Endothelial cell (in vitro differentiated cells): ENCODE data around the gene HELLS. TPM values are rescaled to one million over a fixed set of nuclear protein-coding genes. Genes with fewer than 3 reads are reported as not detected.
"Not testable (repeated sequence)": the region's sequence is repeated elsewhere in the genome, so short reads cannot be mapped to it uniquely, and the experiment has no call there.

Source experiments
- DNase-seq: peaks from one replicate; pipeline ENCODE4 v3.0.0; 2021; ENCODE audit warnings: low spot score
- H3K27ac Mint-ChIP-seq: one replicate; pipeline ENCODE4 v1.8.0; 2021; ENCODE audit warnings: mixed read lengths, inconsistent platforms; ENCODE audit not compliant: unreplicated experiment
- H3K27me3 Mint-ChIP-seq: one replicate; pipeline ENCODE4 v1.8.0; 2021; ENCODE audit warnings: mild to moderate bottlenecking, moderate library complexity, mixed read lengths, inconsistent platforms; ENCODE audit not compliant: unreplicated experiment
- H3K36me3 Mint-ChIP-seq: one replicate; pipeline ENCODE4 v1.8.0; 2021; ENCODE audit warnings: mild to moderate bottlenecking, low read depth, mixed read lengths, inconsistent platforms; ENCODE audit not compliant: unreplicated experiment
- H3K4me1 Mint-ChIP-seq: one replicate; pipeline ENCODE4 v1.8.0; 2021; ENCODE audit warnings: mild to moderate bottlenecking, mixed read lengths, inconsistent platforms; ENCODE audit not compliant: unreplicated experiment
- H3K4me3 Mint-ChIP-seq: one replicate; pipeline ENCODE4 v1.8.0; 2021; ENCODE audit warnings: mild to moderate bottlenecking, mixed read lengths, inconsistent platforms; ENCODE audit not compliant: unreplicated experiment
- H3K9me3 Mint-ChIP-seq: one replicate; pipeline ENCODE4 v1.8.0; 2021; ENCODE audit warnings: mixed read lengths, inconsistent platforms; ENCODE audit not compliant: unreplicated experiment
- CTCF ChIP-seq: fragments of 200-600 bp; sonication (generic); IDR thresholded peaks from one replicate; pipeline ENCODE4 v1.5.0; 2021; ENCODE audit warnings: antibody characterized with exemption; ENCODE audit not compliant: unreplicated experiment
- total RNA-seq: library from RNA; stranded (reverse); fragmentation: NEBNext Ultra II Directional; extraction: Animal tissue kit (Norgen Biotek cat#: 25700); gene quantifications from one replicate; pipeline ENCODE4 v1.2.1, GENCODE V29; 2021; ENCODE audit not compliant: unreplicated experiment

HELLS gene
- total RNA-seq, 1 donor from 2014 or later = 58.8 TPM

DNA sequence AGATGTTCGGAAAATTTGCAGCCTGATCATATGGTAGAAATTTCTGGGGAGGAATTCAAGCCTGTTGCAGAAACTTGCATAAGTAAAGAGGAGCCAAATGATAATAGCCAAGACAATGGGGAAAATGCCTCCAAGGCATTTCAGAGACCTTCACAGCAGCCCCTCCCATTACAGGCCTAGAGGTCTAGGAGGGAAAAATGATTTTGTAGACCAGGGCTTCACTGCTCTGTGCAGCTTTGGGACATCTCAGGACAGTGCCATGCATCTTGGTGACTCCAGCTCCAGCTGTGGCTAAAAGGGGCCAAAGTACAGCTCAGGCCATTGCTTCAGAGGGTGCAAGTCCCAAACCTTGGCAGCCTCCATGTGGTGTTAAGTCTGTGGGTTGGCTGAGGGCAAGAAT is 87.4 kb downstream of the HELLS start:
- Mint-ChIP-seq H3K9me3 (peaks cover 6% of the 10 kb centered on the region), H3K4me3 (no peak overlapping the region), H3K4me1 (no peaks in the 10 kb centered on the region), H3K27ac (no peak overlapping the region), H3K27me3 (no peaks in the 10 kb centered on the region), H3K36me3 (peaks cover 6% of the 10 kb centered on the region)
- TF ChIP-seq CTCF = no peak
- no peak for DNase-seq

- H3K9me3 Mint-ChIP-seq = peaks cover 15% of the 10 kb centered on the region
- peaks cover 10% of the 10 kb centered on the region for H3K36me3 Mint-ChIP-seq
- H3K27ac Mint-ChIP-seq, H3K4me1 Mint-ChIP-seq, H3K27me3 Mint-ChIP-seq, DNase-seq, H3K4me3 Mint-ChIP-seq: not testable (repeated sequence)
Measured at GRCh38 chr10:94638097-94638496, 92.5 kb downstream of the HELLS start.

DNA sequence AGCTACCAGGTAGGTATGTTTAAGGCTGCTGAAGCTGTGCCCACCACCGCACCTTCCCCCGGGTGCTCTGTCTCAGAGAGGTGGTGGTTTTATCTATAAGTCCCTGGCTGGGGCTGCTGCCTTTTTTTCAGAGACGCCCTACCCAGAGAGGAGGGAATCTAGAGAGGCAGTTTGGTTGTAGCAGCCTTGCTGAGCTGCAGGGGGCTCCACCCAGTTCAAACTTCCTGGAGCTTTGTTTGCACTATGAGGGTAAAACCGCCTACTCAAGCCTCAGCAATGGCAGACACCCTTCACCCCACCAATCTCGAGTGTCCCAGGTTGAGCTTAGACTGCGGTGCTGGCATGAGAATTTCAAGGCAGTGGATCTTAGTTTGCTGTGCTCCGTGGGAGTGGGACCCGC is 94.3 kb downstream of the HELLS start:
- Mint-ChIP-seq H3K36me3 (peaks cover 5% of the 10 kb centered on the region), H3K4me3 (no peak overlapping the region)
- DNase-seq = no peak

DNA sequence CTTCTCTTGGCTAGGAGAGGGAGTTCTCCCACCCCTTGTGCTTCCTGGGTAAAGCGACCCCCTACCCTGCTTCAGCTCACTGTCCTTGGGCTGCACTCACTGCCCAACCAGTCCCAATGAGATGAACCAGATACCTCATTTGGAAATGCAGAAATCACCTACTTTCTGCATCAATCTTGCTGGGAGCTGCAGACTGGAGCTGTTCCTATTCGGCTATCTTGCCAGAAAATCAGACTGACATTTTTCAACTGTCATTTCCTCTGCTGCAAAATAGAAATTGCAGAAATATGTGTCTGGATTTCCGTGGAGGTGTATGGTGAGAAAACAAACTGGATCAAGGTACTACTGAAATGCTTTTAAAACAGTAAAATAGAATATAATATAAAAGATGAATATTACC is 95.0 kb downstream of the HELLS start:
- Mint-ChIP-seq H3K36me3 (peaks cover 5% of the 10 kb centered on the region), H3K4me3 (no peak overlapping the region), H3K27me3 (no peaks in the 10 kb centered on the region), H3K4me1 (no peaks in the 10 kb centered on the region), H3K9me3 (peaks cover 15% of the 10 kb centered on the region), H3K27ac (no peak overlapping the region)
- TF ChIP-seq CTCF = no peak
- no peak for DNase-seq

More for the DNA sequence above, 94.3 kb downstream of the HELLS start:
- Mint-ChIP-seq H3K27me3 (no peaks in the 10 kb centered on the region), H3K9me3 (peaks cover 15% of the 10 kb centered on the region), H3K4me1 (no peaks in the 10 kb centered on the region), H3K27ac (no peak overlapping the region)
- TF ChIP-seq CTCF = no peak

- Mint-ChIP-seq H3K27ac (no peak overlapping the region), H3K4me1 (no peaks in the 10 kb centered on the region), H3K36me3 (peaks cover 5% of the 10 kb centered on the region), H3K27me3 (no peaks in the 10 kb centered on the region), H3K9me3 (peaks cover 15% of the 10 kb centered on the region), H3K4me3 (no peak overlapping the region)
- no peak for TF ChIP-seq CTCF
- DNase-seq = no peak
Measured at GRCh38 chr10:94641480-94641879, 95.9 kb downstream of the HELLS start.

DNA sequence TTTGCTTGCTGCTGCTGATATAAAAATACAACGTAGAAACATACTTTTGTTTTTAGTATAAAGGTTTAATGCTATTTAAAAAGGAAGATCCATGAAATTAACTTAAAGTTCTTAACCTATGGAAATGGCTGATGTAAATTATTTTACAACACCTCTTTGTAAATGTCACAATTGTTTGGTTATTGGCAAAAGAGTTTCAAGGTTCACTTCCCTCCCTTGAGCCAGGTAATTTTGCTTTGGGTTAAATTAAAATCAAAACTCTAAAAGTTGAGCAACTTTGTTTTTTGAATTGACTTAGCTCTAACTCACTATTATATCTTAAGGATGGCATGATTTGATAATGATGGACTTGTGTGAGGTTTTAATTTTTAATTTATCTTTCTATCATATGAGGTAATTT is 98.8 kb downstream of the HELLS start:
- Mint-ChIP-seq H3K27me3 (no peaks in the 10 kb centered on the region), H3K9me3 (no peaks in the 10 kb centered on the region), H3K4me1 (no peaks in the 10 kb centered on the region), H3K36me3 (no peaks in the 10 kb centered on the region), H3K27ac (no peak overlapping the region), H3K4me3 (no peak overlapping the region)
- no peak for TF ChIP-seq CTCF
- no peak for DNase-seq
